Keratinocyte (primary cell): ENCODE measurements around the gene STAG1. TPM values are rescaled to one million over a fixed set of nuclear protein-coding genes. Genes with fewer than 3 reads are reported as not detected.

Experiments used
- DNase-seq: peaks from one replicate; pipeline ENCODE4 v3.0.0-alpha.2; 2011; ENCODE audit warnings: low read depth, missing footprints, low spot score
- FAIRE-seq: peaks from 2 replicates; lab custom pipeline; 2011; peaks lifted over from hg19 to GRCh38; lab: Jason Lieb, UNC
- H2AFZ ChIP-seq: 2 replicates; pipeline ENCODE4 v1.6.0; 2012; ENCODE audit warnings: low read length, control low read depth, inconsistent platforms; ENCODE audit not compliant: control insufficient read depth
- H3K27ac ChIP-seq: 2 replicates; pipeline ENCODE4 v1.5.1; 2011; ENCODE audit warnings: low read length; ENCODE audit not compliant: control insufficient read depth, insufficient read depth
- H3K27me3 ChIP-seq: 3 replicates; pipeline ENCODE4 v1.6.0; 2011; ENCODE audit warnings: low read length; ENCODE audit not compliant: control insufficient read depth, insufficient read depth; ENCODE audit errors: extremely low read depth
- H3K36me3 ChIP-seq, 2 experiments: 2 replicates in 1 of 2; 3 replicates in 1 of 2; pipeline ENCODE4 v1.5.1; 2011; ENCODE audit warnings: low read length in 2 of 2, mild to moderate bottlenecking in 1 of 2; ENCODE audit not compliant: control insufficient read depth in 2 of 2, insufficient read depth in 2 of 2; ENCODE audit errors: extremely low read depth in 1 of 2
- H3K4me1 ChIP-seq: 3 replicates; pipeline ENCODE4 v1.5.1; 2011; ENCODE audit warnings: low read length; ENCODE audit not compliant: control insufficient read depth, insufficient read depth; ENCODE audit errors: extremely low read depth
- H3K4me2 ChIP-seq: 3 replicates; pipeline ENCODE4 v1.6.0; 2011; ENCODE audit warnings: low read depth, low read length; ENCODE audit not compliant: control insufficient read depth, insufficient read depth; ENCODE audit errors: extremely low read depth
- H3K4me3 ChIP-seq, 3 experiments: fragments of 200-600 bp in 1 of 3; sonication (generic) in 1 of 3; 2 replicates in 2 of 3; 3 replicates in 1 of 3; pipeline ENCODE4 v1.5.1; 2011 to 2016; ENCODE audit warnings: low read length in 3 of 3, mild to moderate bottlenecking in 3 of 3, control low read depth in 2 of 3, inconsistent platforms in 1 of 3, low read depth in 1 of 3, mixed read lengths in 1 of 3, mixed run types in 1 of 3, moderate library complexity in 1 of 3; ENCODE audit not compliant: control insufficient read depth in 2 of 3, insufficient read depth in 2 of 3; ENCODE audit errors: extremely low read depth in 1 of 3
- H3K79me2 ChIP-seq: 2 replicates; pipeline ENCODE4 v1.6.0; 2012; ENCODE audit warnings: low read length; ENCODE audit not compliant: control insufficient read depth, insufficient read depth
- H3K9ac ChIP-seq: 3 replicates; pipeline ENCODE4 v1.6.0; 2011; ENCODE audit warnings: low read length; ENCODE audit not compliant: control insufficient read depth, insufficient read depth; ENCODE audit errors: extremely low read depth
- H3K9me1 ChIP-seq: 3 replicates; pipeline ENCODE4 v1.6.0; 2011; ENCODE audit warnings: low read length; ENCODE audit not compliant: control insufficient read depth, insufficient read depth; ENCODE audit errors: extremely low read depth
- H3K9me3 ChIP-seq: 2 replicates; pipeline ENCODE4 v1.5.1; 2012; ENCODE audit warnings: low read depth, low read length; ENCODE audit not compliant: control insufficient read depth
- H4K20me1 ChIP-seq: 3 replicates; pipeline ENCODE4 v1.6.0; 2011; ENCODE audit warnings: low read length; ENCODE audit not compliant: control insufficient read depth, insufficient read depth; ENCODE audit errors: extremely low read depth
- CTCF ChIP-seq, 3 experiments: IDR thresholded peaks in 1 of 3; conservative IDR thresholded peaks in 1 of 3; optimal IDR thresholded peaks in 1 of 3; 2 replicates in 2 of 3; 3 replicates in 1 of 3; pipeline versions ENCODE3 to v1.5.1; 2011; ENCODE audit warnings: low read length in 3 of 3, mild to moderate bottlenecking in 3 of 3, moderate library complexity in 2 of 3, control low read depth in 1 of 3, inconsistent platforms in 1 of 3; ENCODE audit not compliant: insufficient read depth in 2 of 3; ENCODE audit errors: extremely low read depth in 1 of 3
- EZH2 ChIP-seq: IDR thresholded peaks from one replicate; pipeline ENCODE4 v1.6.1; 2012; ENCODE audit warnings: inconsistent platforms, mild to moderate bottlenecking, low read length, moderate library complexity
- dilution Hi-C: fragments of 300-500 bp; cut with MboI; formaldehyde crosslinking; loops from one replicate; pipeline ENCODE4 v1.7.0; 2020; ENCODE audit warnings: low sequenced_read_pairs; ENCODE audit not compliant: extremely low pct_ligation_motif_present
- polyA plus RNA-seq, 5 experiments: library from polyadenylated mRNA; depleted of rRNA in 3 of 5; stranded (reverse) in 3 of 5; stranded (forward) in 1 of 5; unstranded in 1 of 5; fragments of >200 nt; gene quantifications; 1 replicate in 1 of 5; 2 replicates in 3 of 5; 3 replicates in 1 of 5; pipeline versions ENCODE4 v1.2.1 to v1.2.3, GENCODE V29; 2011 to 2012; ENCODE audit warnings: missing spikeins in 2 of 5, low read depth in 1 of 5, low replicate concordance in 1 of 5

STAG1 gene
- polyA plus RNA-seq, 1 donor (not counting 4 experiments of a cell fraction or from before 2014, with no cell fraction given) = 11.8 TPM

- Histone ChIP-seq H2AFZ (no peak overlapping the region), H3K4me1 (no peaks in the 10 kb centered on the region), H3K27ac (no peak overlapping the region), H3K27me3 (no peaks in the 10 kb centered on the region), H3K4me3 (no peak overlapping the region), H3K4me2 (no peak overlapping the region), H3K36me3 (no peaks in the 10 kb centered on the region), H3K9me1 (no peaks in the 10 kb centered on the region), H4K20me1 (no peaks in the 10 kb centered on the region), H3K9me3 (no peaks in the 10 kb centered on the region), H3K9ac (no peak overlapping the region), H3K79me2 (no peaks in the 10 kb centered on the region)
- DNase-seq (no peak), FAIRE-seq (no peak)
- TF ChIP-seq CTCF (optimal IDR thresholded peaks at IDR 0.05 in 1 of 3, IDR thresholded peaks at IDR 0.05 in 1 of 3, conservative IDR thresholded peaks at IDR 0.05 in 1 of 3; ENCODE audit: extremely low read depth in 1 of 3, insufficient read depth in 2 of 3, low read length in 3 of 3) = no peak
- no peak for TF ChIP-seq EZH2
- dilution Hi-C loops = no loop called here
Measured at GRCh38 chr3:136464502-136464901, 287.7 kb downstream of the STAG1 start.

GRCh38 chr3:136463170-136463569 lies 289.0 kb downstream of the STAG1 start:
- Histone ChIP-seq H3K4me2 (no peak overlapping the region), H3K27me3 (no peaks in the 10 kb centered on the region), H2AFZ (no peak overlapping the region), H4K20me1 (no peaks in the 10 kb centered on the region), H3K9me3 (no peaks in the 10 kb centered on the region), H3K4me1 (no peaks in the 10 kb centered on the region), H3K4me3 (no peak overlapping the region), H3K36me3 (no peaks in the 10 kb centered on the region), H3K9ac (no peak overlapping the region), H3K27ac (no peak overlapping the region), H3K79me2 (no peaks in the 10 kb centered on the region), H3K9me1 (no peaks in the 10 kb centered on the region)
- DNase-seq (no peak), FAIRE-seq (no peak)
- no peak for TF ChIP-seq CTCF (optimal IDR thresholded peaks at IDR 0.05 in 1 of 3, IDR thresholded peaks at IDR 0.05 in 1 of 3, conservative IDR thresholded peaks at IDR 0.05 in 1 of 3; ENCODE audit: extremely low read depth in 1 of 3, insufficient read depth in 2 of 3, low read length in 3 of 3)
- TF ChIP-seq EZH2 = no peak
- dilution Hi-C loops = no loop called here
